AG08396 (cell line): Measurements from ENCODE around the gene HDGFL2.

ENCODE experiments used
- DNase-seq: peaks from one replicate; pipeline ENCODE4 v3.0.0; 2012; ENCODE audit warnings: low spot score, mixed read lengths

HDGFL2 gene

GRCh38 chr19:4471403-4472173, 509 bp upstream of the HDGFL2 start:
- peak; percentile 99 for DNase-seq

DNA sequence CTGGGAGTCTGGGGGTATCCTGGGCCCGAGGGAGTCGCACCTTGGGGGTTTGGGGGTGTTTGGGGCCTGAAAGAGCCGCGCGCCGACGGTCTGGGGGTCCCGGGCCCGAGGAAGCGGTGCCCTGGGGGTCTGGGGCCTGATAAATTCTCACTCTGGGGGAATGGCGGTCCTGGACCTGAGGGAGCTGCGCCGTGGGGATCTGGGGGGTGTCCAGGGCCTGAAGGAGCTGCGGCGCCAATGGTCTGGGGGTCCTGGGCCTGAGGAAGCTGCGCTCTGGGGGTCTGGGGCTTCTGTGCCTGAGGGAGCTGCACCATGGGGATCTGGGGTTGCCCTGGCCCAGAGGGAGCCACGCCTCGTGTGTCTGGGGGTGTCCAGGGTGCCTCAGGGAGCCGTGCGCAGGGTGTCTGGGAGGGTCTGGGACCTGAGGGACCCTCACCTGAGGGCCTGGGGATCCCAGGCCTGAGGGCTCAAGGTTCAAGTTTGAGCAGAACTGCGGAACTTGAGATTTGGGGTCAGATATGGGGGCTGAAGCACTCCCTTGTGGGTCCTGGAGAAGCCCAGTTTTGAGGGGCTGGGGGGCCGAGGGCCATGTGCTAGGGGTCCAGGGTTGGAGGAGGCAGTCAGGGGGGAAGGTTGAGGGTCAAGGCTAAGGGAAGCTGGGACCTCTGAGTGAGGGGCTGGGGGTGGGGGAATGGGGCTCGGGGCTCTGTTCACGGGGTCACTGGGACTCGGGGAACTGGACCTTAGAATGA, 1.1 kb downstream of the HDGFL2 start:
- peak; percentile 14 for DNase-seq

- DNase-seq, result no peak
These were observed 1.8 kb downstream of the HDGFL2 start for GRCh38 chr19:4473763-4474513.

DNA sequence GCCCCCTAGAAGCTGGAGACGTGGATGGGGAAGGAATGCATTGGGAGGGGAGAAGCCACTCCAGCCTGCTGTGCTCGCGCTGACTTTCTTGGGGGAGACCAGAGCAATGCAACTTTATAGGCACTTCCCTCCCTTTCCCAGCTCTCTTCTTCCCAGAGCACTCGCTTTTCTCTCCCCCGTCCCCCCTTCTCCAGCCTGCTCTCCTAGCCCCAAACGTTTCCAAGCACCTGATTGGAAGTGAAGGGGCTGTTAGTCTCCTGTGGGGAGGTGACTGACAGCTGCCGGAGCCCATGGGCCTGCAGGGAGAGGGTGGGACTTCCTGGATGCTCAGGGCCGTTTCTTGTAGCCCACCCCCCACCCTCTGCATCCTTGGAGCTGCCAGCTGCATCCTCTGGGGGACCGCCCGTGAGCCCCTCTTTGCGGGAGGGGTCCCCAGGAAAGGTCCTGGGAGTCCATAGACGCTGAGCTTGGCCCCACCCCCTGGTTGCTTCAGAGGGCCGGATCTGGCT, 2.5 kb downstream of the HDGFL2 start:
- DNase-seq, result peak; percentile 84

DNA sequence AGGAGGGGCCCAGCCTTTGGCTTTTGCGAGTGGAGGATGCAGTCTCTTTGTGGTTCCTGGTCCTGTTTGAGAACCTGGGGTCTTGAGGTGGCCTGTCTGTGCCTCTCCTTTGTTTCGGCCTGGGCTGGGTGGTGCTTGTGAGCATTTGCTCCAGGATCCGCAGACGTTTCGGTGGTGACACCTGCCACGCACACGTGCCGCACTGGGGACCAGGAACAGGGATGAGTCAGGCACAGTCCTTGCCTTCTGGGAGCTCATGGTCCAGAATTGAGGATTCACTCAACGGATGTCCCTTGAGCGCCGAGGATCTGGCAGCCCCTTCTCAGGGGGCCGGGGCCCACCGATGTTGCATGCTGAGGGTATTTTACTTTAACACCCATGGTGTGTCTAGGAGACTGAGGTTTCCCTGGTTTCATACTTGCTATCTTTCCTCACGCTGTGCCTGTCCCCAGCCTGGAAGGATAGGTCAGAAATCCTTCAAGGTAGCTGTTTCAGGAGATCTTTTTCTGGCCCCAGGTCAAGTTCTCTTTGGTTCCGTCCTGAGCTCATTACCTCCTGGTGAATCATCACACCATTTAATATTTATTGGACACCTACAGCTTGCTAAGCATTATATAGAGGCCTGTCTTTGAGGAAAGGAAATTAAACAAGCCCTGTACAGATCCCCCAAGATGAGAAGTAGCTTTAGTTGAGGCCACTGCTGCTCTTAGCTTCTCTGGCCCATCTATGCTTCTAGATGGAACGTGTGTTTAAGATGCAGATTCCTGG, 5.1 kb downstream of the HDGFL2 start:
- DNase-seq, result no peak

GRCh38 chr19:4482721-4483364, 10.7 kb downstream of the HDGFL2 start:
- DNase-seq, result no peak

GRCh38 chr19:4483385-4483784, 11.3 kb downstream of the HDGFL2 start:
- no peak for DNase-seq

- DNase-seq, result no peak
These were observed 15.5 kb downstream of the HDGFL2 start for GRCh38 chr19:4487572-4487971.

GRCh38 chr19:4488496-4488895, 16.4 kb downstream of the HDGFL2 start:
- no peak for DNase-seq

DNA sequence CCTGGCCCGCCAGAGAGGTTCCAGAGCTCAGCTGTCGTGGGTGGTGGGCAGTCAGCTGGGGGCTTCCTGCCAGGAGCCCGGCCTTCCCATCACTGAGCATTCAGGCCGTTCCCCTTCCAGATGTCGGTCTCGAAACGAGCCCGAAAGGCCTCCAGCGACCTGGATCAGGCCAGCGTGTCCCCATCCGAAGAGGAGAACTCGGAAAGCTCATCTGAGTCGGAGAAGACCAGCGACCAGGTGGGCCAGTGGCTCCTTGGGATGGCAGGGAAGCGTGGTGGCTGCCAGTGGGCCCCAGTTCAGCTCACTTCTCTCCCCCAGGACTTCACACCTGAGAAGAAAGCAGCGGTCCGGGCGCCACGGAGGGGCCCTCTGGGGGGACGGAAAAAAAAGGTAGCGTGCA, 19.3 kb downstream of the HDGFL2 start:
- no peak for DNase-seq

GRCh38 chr19:4492337-4493103, 20.4 kb downstream of the HDGFL2 start:
- no peak for DNase-seq

DNA sequence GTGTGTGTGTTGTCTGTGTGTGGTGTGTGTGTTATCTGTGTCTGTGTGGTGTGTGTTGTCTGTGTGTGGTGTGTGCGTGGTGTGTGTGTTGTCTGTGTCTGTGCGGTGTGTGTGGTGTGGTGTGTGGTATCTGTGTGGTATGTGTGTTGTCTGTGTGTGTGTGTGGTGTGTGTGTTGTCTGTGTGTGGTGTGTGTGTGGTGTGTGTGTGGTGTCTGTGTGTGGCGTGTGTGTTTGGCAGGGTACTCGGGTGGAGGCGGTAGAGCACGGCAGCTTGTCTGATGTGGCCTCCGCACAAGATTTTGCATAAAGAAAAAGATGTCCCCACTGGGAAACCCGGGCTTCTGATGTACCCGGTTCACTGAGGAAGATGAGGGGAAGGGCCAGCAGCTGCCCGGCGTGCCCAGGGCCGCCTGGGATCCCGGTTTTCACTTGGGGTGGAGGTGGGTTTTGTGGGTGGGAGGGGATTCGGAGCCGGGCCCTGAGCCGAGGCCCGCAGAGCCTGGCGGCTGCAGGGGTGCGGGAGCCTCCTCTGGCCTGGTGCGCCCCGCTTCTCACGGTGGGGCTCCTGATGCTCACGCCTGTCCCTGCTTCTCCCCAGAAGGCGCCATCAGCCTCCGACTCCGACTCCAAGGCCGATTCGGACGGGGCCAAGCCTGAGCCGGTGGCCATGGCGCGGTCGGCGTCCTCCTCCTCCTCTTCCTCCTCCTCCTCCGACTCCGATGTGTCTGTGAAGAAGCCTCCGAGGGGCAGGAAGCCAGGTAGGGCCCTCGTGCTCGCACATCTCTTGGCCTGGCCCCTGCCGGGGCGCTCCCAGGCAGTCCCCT, 21.2 kb downstream of the HDGFL2 start:
- no peak for DNase-seq

DNA sequence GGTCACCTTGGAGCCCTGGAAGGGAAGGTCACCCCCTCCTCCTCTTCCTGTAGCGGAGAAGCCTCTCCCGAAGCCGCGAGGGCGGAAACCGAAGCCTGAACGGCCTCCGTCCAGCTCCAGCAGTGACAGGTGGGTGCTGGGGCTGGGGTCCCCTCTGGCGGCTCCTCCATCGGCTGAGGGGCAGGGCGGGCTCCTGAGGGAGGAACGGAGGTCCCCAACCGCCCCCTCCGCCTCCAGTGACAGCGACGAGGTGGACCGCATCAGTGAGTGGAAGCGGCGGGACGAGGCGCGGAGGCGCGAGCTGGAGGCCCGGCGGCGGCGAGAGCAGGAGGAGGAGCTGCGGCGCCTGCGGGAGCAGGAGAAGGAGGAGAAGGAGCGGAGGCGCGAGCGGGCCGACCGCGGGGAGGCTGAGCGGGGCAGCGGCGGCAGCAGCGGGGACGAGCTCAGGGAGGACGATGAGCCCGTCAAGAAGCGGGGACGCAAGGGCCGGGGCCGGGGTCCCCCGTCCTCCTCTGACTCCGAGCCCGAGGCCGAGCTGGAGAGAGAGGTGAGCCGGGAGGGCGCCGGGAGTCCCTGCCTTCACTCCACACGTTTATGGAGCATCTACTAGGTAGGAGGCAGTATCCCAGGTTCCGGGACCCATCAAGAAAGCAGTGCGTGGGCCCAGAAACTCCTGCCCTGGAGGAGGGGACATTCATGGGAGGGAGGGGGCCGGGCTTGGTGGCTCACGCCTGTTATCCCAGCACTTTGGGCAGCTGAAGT, 22.0 kb downstream of the HDGFL2 start:
- no peak for DNase-seq

- DNase-seq, result no peak
These were observed 22.6 kb downstream of the HDGFL2 start for GRCh38 chr19:4494691-4495064.

GRCh38 chr19:4495471-4495870, 23.4 kb downstream of the HDGFL2 start:
- DNase-seq, result no peak

- no peak for DNase-seq
These were observed 24.2 kb downstream of the HDGFL2 start for GRCh38 chr19:4496304-4496703.

GRCh38 chr19:4497770-4498389, 25.8 kb downstream of the HDGFL2 start:
- no peak for DNase-seq

GRCh38 chr19:4498694-4499093, 26.6 kb downstream of the HDGFL2 start:
- no peak for DNase-seq
